A549 (cell line): Measurements from ENCODE around the gene PPP2R2C.

ENCODE experiments used
- BHLHE40 ChIP-seq: IDR thresholded peaks from 2 replicates; pipeline ENCODE4 v1.6.1; 2012; ENCODE audit warnings: low read depth, low read length, inconsistent platforms
- RAD21 ChIP-seq, 2 experiments: fragments of >200 bp in 1 of 2; sonication (Bioruptor Twin) in 1 of 2; formaldehyde crosslinking in 1 of 2; IDR thresholded peaks in 1 of 2; conservative IDR thresholded peaks in 1 of 2; 2 replicates in 1 of 2; 3 replicates in 1 of 2; pipeline ENCODE4 v1.6.1; 2012 to 2018; ENCODE audit warnings: inconsistent platforms in 1 of 2

- TF ChIP-seq RAD21 (conservative IDR thresholded peaks at IDR 0.05 in 1 of 2, IDR thresholded peaks at IDR 0.05 in 1 of 2) (no peak), BHLHE40 (no peak)
Measured at GRCh38 chr4:6416518-6417286, 55.7 kb downstream of the PPP2R2C start.
